Measurements from ENCODE around the gene SOX6. TPM values are rescaled to one million over a fixed set of nuclear protein-coding genes. Genes with fewer than 3 reads are reported as not detected.

Gene SOX6
- total RNA-seq, 1 experiment from 2014 or later: not detected

DNA sequence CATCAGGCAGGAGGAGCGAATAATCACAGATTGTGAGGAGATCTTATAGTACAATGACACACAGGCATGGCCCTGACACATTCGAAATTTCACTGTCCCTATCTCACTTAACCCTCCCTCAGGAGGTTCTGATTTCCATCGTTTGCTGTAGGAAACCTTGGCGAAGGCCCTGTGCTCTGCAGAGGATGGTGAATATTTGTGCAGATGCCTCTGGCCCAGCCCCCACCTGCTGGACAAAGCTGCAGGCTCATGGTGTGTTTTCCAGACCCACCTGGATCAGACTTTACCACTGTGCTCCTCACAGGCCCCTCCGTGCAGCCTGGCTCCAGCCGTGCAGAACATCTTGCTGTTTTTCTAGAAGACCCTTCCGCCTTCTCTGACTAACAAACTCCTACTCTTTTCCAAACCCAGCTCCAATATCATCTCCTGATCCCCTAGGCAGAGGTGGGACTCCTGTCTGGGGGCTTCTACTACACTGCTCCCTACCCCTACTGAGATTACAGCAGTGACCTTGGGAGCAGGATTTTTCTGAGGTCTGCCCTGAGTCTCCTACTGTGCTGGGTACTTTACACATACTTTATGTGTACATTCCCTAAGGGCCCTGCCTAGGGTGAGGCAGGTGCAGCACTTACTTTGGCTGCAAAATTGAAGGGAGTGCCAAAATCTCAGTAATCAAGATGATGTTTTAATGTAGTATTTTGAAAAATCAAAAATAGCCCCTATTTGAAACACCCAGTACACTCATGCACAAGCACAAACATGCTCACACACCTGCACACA, 412.7 kb downstream of the SOX6 start:
- no peak overlapping the region for H2BK120ac ChIP-seq (ENCODE audit: low read depth, low read length, poor library complexity, severe bottlenecking)
- Mint-ChIP-seq H3K36me3 (ENCODE audit: insufficient read depth in 1 of 3, low read depth in 3 of 3) (peaks cover 0 to 4% (median 3%) of the 10 kb centered on the region in 3 experiments; a peak in 2 of 7 replicates), H3K9me3 (peaks cover 3 to 4% of the 10 kb centered on the region in 2 experiments; a peak in 2 of 5 replicates), H3K4me1 (no peaks in the 10 kb centered on the region), H3K4me3 (no peak overlapping the region), H3K27ac (no peak overlapping the region), H3K27me3 (ENCODE audit: low read depth) (peaks cover 57% of the 10 kb centered on the region)
- H3K27ac ChIP-seq (ENCODE audit: insufficient read length, low read depth, low read length): no peak overlapping the region
- H3K14ac ChIP-seq (ENCODE audit: insufficient read depth, low read length): no peak overlapping the region
- no CpG with 5 or more reads among the region's 7 CpGs for WGBS (ENCODE audit: extremely low coverage, insufficient read length, low lambda C conversion rate)
- no peak overlapping the region for H2AFZ ChIP-seq (ENCODE audit: low read length)
- H4K5ac ChIP-seq (ENCODE audit: insufficient read length, low read depth, low read length): no peak overlapping the region
- no peak overlapping the region for H2BK5ac ChIP-seq (ENCODE audit: insufficient read length, low read length)
- DNase-seq: no peak
- no peak overlapping the region for H2BK12ac ChIP-seq (ENCODE audit: insufficient read length, low read depth, low read length)
- H3K9ac ChIP-seq (ENCODE audit: extremely low read depth, insufficient read length, low read length): no peak overlapping the region
- H4K20me1 ChIP-seq (ENCODE audit: control insufficient read depth, insufficient read depth, insufficient read length): no peaks in the 10 kb centered on the region
- H2AK5ac ChIP-seq (ENCODE audit: insufficient read length, low read length): no peak overlapping the region
- no peak overlapping the region for H2BK20ac ChIP-seq (ENCODE audit: low read depth, low read length, poor library complexity, severe bottlenecking)
- H2BK15ac ChIP-seq (ENCODE audit: low read depth, low read length): no peak overlapping the region
- H3K23me2 ChIP-seq (ENCODE audit: insufficient read length, low read depth, low read length, poor library complexity, severe bottlenecking): no peaks in the 10 kb centered on the region
- no peaks in the 10 kb centered on the region for H3K9me3 ChIP-seq (ENCODE audit: control insufficient read depth, low read depth, low read length)
- H3K23ac ChIP-seq (ENCODE audit: insufficient read length, low read depth, low read length): no peak overlapping the region
- H3K4me1 ChIP-seq (ENCODE audit: insufficient read depth, low read length): no peaks in the 10 kb centered on the region
- H3K79me1 ChIP-seq (ENCODE audit: insufficient read depth, low read depth, low read length, poor library complexity, severe bottlenecking): no peaks in the 10 kb centered on the region
- H3K18ac ChIP-seq (ENCODE audit: insufficient read length, low read depth, low read length): no peak overlapping the region
- no peak for TF ChIP-seq CTCF (conservative IDR thresholded peaks at IDR 0.05)
- H3T11ph ChIP-seq (ENCODE audit: low read length): no peak overlapping the region
- H4K8ac ChIP-seq (replicated peaks; ENCODE audit: insufficient read length, low read depth, low read length): no peak overlapping the region
- no peaks in the 10 kb centered on the region for H3K79me2 ChIP-seq (ENCODE audit: insufficient read depth, low read length)
- no peaks in the 10 kb centered on the region for H3K27me3 ChIP-seq (ENCODE audit: insufficient read depth, low read length)
- no peak overlapping the region for H4K91ac ChIP-seq (ENCODE audit: insufficient read length, low read depth, low read length)
- no peak overlapping the region for H3K4me2 ChIP-seq (ENCODE audit: insufficient read depth, insufficient read length, low read length)
- H3K4ac ChIP-seq (ENCODE audit: low read depth, low read length): no peak overlapping the region
- no peak overlapping the region for H3K56ac ChIP-seq (ENCODE audit: insufficient read length, low read depth, low read length)
